Mucosa of rectum (tissue), 2 donors: ENCODE data around the gene GEMIN7.

Experiments used
- H3K27ac ChIP-seq, 2 donors: one replicate each; pipeline ENCODE4 v1.7.0; 2013; ENCODE audit warnings: inconsistent platforms in 2 of 2, low read depth in 2 of 2, low read length in 2 of 2
- H3K27me3 ChIP-seq, 2 donors: one replicate each; pipeline ENCODE4 v1.7.0; 2013; ENCODE audit warnings: low read length in 2 of 2; ENCODE audit not compliant: control insufficient read depth in 2 of 2, insufficient read depth in 2 of 2
- H3K36me3 ChIP-seq, 2 donors: one replicate each; pipeline ENCODE4 v1.7.0; 2013; ENCODE audit warnings: low read length in 2 of 2; ENCODE audit not compliant: control insufficient read depth in 2 of 2, insufficient read depth in 2 of 2
- H3K4me1 ChIP-seq, 2 donors: one replicate each; pipeline ENCODE4 v1.7.0; 2013; ENCODE audit warnings: low read length in 2 of 2, mild to moderate bottlenecking in 1 of 2; ENCODE audit not compliant: control insufficient read depth in 2 of 2, insufficient read depth in 2 of 2
- H3K4me3 ChIP-seq, 2 donors: one replicate each; pipeline ENCODE4 v1.7.0; 2013; ENCODE audit warnings: low read length in 2 of 2
- H3K9ac ChIP-seq, 2 donors: one replicate each; pipeline ENCODE4 v1.7.0; 2013; ENCODE audit warnings: low read length in 2 of 2, low read depth in 1 of 2, mild to moderate bottlenecking in 1 of 2
- H3K9me3 ChIP-seq, 2 donors: one replicate each; pipeline ENCODE4 v1.7.0; 2013; ENCODE audit warnings: low read length in 2 of 2; ENCODE audit not compliant: control insufficient read depth in 2 of 2
- donor health status: healthy.
- donor health status: Normal muscosa, but diverticular disease.

The GEMIN7 gene

GRCh38 chr19:45045671-45046353, 33.2 kb upstream of the GEMIN7 start:
- Histone ChIP-seq H3K4me1 (peaks cover 10 to 16% of the 10 kb centered on the region in 2 donors), H3K27ac (peak overlapping the region; percentile 24 to 56), H3K27me3 (no peaks in the 10 kb centered on the region), H3K9ac (peak overlapping the region in 1 of 2 donors; percentile 1), H3K36me3 (peaks cover 20 to 54% of the 10 kb centered on the region in 2 donors), H3K4me3 (no peak overlapping the region), H3K9me3 (no peaks in the 10 kb centered on the region)

DNA sequence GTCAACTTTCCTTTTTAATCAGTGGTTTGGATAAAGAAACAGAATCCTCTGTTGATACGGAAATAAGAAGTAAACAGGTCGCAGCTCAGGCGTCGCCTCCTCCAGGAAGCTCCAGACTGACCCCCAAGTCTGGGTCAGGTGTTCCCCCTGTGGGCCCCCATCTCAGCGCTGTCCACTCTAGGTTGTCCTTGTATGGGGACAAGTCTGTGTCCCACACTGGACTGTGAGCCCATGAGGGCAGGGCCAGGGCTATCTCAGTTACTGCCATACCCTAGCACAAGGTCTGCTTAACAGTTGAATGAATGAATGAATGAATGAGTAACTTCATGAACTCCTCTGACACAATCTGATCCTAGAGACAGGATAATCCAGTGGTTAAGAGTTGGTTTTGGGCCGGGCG, 32.7 kb upstream of the GEMIN7 start:
- no peak overlapping the region for H3K4me3 ChIP-seq
- H3K4me1 ChIP-seq = peaks cover 15 to 16% of the 10 kb centered on the region in 2 donors
- peaks cover 17 to 51% of the 10 kb centered on the region in 2 donors for H3K36me3 ChIP-seq
- H3K27ac ChIP-seq = peak overlapping the region; percentile 24 to 56
- no peaks in the 10 kb centered on the region for H3K27me3 ChIP-seq
- no peaks in the 10 kb centered on the region for H3K9me3 ChIP-seq
- peak overlapping the region in 1 of 2 donors; percentile 1 for H3K9ac ChIP-seq

DNA sequence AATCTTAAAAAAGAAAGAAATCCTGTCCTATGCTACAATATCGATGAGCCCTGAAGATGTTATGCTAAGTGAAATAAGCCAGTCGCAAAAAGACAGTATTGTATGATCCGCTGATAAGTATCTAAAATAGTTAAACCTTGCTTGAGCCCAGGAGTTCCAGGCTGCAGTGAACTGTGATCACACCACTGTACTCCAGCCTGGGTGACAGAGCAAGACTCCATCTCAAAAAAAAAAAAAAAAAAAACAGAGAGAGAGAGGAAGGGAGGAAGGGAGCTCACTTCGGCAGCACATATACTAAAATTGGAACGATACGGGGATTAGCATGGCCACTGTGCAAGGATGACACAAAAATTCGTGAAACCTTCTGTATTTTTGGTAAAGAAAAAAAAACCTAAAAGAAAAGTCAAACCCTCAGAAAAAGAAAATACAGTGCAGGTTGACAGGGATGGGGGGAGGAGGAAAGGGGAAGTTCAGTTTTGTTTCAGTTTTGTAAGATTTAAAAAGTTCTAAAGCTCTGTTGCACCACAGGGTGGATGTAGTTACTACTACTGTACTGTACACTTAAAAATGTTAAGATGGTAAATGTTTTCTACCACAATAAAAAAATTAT, 31.8 kb upstream of the GEMIN7 start:
- Histone ChIP-seq H3K9me3 (no peaks in the 10 kb centered on the region), H3K27me3 (no peaks in the 10 kb centered on the region), H3K4me1 (peaks cover 13 to 24% of the 10 kb centered on the region in 2 donors), H3K9ac (no peak overlapping the region), H3K36me3 (peaks cover 8 to 47% of the 10 kb centered on the region in 2 donors), H3K27ac (peak overlapping the region in 1 of 2 donors; percentile 16), H3K4me3 (no peak overlapping the region)

DNA sequence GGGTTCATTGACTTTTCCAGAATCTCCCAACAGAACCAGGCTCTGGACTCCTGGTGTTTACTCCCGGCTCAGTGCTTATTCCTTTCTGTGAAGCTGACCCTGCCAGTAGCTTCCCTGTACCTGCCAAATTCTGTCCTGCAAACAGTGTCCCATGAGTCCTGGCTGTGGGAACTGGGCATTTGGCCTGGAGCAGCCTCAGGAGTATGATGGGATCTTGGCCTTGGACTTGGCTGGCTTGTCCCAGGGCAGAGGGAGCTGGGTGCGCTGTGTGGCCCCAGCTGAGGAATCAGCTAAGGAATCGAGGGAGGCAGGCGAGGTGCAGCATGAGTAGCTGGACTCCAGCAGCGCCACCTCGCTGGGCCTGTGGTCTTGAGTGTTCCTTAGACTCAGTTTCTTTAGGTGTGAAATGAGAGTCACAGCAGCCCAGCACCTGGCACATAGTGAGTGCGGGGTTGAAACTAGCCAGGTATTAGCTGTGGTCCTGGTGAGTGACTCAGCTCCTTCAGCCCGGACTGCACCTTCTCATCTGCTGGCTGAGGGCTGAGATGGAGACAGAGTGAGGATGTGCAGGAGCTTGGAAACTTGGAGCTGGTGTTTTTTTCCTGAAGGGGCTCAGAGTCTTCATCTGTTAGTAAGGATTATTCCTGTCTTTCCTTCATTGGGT, 29.9 kb upstream of the GEMIN7 start:
- peaks cover 19 to 29% of the 10 kb centered on the region in 2 donors for H3K4me1 ChIP-seq
- no peaks in the 10 kb centered on the region for H3K27me3 ChIP-seq
- no peak overlapping the region for H3K4me3 ChIP-seq
- H3K36me3 ChIP-seq = peaks cover 14 to 46% of the 10 kb centered on the region in 2 donors
- H3K9ac ChIP-seq = no peak overlapping the region
- no peak overlapping the region for H3K27ac ChIP-seq
- no peaks in the 10 kb centered on the region for H3K9me3 ChIP-seq

DNA sequence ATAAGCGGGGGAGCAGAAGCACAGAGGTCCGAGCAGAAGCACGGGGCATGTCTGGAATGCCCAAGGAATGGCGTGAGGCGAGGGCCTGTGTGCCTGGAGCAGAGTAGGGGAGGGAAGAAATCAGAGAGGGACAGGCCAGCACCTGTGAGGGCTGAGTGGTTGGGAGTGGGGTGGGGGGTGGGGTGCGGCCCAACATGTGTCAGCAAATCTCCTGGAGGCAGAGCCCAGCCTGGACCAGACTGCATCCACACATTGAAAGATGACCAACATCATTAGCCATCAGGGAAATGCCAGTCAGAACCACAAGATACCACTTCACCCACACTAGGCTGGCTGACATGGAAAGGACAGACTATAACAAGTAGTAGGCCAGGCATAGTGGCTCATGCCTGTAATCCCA, 29.0 kb upstream of the GEMIN7 start:
- H3K9me3 ChIP-seq = no peaks in the 10 kb centered on the region
- H3K9ac ChIP-seq = no peak overlapping the region
- peaks cover 16 to 46% of the 10 kb centered on the region in 2 donors for H3K36me3 ChIP-seq
- no peak overlapping the region for H3K4me3 ChIP-seq
- H3K27ac ChIP-seq = no peak overlapping the region
- peaks cover 19 to 29% of the 10 kb centered on the region in 2 donors for H3K4me1 ChIP-seq
- H3K27me3 ChIP-seq = no peaks in the 10 kb centered on the region

DNA sequence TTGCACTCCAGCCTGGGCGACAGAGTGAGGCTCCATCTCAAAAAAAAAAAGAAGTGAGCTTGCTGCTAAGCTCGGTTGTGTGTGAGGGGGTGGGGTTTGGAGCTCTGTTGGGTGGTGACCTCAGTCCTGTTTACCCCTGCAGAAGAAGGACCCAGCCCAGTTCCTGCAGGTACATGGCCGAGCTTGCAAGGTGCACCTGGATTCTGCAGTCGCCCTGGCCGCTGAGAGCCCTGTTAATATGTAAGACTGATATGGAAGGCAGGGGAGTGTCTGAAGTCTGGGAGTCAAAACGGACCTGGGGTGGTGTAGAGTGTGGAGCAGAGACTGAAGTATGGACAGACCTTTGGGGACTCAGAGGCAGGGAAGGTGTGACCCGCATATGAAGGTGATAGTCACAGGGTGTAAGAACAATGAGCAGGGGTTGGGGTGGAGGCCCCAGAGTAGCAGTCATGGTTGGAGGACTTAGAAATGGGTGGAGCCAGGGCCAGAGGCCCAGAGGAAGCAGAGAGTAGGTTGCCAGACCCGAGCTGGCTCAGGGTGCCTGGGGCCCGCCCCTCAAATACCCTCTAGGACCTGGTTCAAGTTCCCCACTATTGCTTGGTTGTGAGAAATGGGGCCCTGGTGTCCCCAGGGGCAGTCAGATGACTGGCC, 27.0 kb upstream of the GEMIN7 start:
- Histone ChIP-seq H3K4me3 (peak overlapping the region in 1 of 2 donors; percentile 31), H3K9me3 (no peaks in the 10 kb centered on the region), H3K9ac (peak overlapping the region; percentile 56 to 62), H3K4me1 (peaks cover 10 to 19% of the 10 kb centered on the region in 2 donors), H3K27ac (peak overlapping the region; percentile 67 to 84), H3K36me3 (peaks cover 31 to 51% of the 10 kb centered on the region in 2 donors), H3K27me3 (no peaks in the 10 kb centered on the region)

DNA sequence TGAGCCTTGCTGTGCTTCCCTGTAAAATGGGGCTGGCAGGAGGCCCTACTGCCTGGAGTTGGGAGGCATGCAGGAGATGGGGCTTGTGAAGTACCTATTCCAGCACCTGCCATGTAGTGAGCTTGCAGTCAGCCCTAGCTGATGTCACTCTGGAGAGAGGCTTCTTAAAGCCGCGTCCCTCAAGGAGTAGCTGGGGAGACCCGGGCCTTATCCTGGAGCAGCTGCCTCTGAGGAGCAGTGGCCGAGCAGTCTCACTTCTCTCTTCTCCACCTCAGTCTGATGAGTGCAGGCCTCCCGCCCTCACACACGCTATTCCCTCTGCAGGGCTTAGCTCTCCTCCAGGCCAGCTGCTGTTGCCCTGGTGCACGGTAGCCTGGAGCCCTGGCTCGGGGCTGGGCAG, 22.2 kb upstream of the GEMIN7 start:
- no peaks in the 10 kb centered on the region for H3K27me3 ChIP-seq
- no peak overlapping the region for H3K27ac ChIP-seq
- no peaks in the 10 kb centered on the region for H3K9me3 ChIP-seq
- H3K9ac ChIP-seq = no peak overlapping the region
- H3K4me3 ChIP-seq = no peak overlapping the region
- H3K4me1 ChIP-seq = peaks cover 8 to 10% of the 10 kb centered on the region in 2 donors
- peaks cover 66 to 89% of the 10 kb centered on the region in 2 donors for H3K36me3 ChIP-seq

- Histone ChIP-seq H3K27ac (no peak overlapping the region), H3K4me1 (peaks cover 4 to 5% of the 10 kb centered on the region in 2 donors), H3K27me3 (no peaks in the 10 kb centered on the region), H3K9ac (no peak overlapping the region), H3K9me3 (no peaks in the 10 kb centered on the region), H3K4me3 (no peak overlapping the region), H3K36me3 (peaks cover 70 to 86% of the 10 kb centered on the region in 2 donors)
Measured at GRCh38 chr19:45057444-45057843, 21.6 kb upstream of the GEMIN7 start.

DNA sequence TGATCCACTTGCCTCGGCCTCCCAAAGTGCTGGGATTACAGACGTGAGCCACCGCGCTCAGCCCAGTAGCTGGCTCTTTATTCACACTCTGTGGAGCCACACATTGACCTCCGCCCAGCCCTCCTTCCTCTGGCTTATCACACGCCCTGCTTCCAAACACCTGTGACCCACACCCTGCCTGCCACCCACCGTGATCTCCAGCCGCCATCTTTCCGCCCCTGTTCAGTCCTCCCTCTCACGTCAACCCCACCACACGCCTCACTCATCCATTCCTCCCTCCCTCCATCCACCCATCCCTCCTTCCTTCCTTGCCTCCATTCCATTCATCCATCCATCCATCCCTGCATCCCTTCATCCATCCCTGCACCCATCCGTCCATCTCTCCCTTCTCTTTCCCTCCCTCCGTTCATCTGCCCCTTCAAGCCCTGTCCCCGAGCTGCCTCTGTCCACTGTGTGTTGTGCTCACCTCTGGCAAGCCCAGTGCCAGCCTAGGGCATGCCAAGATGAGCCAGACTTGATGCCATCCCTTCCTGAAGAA, 20.4 kb upstream of the GEMIN7 start:
- H3K36me3 ChIP-seq = peaks cover 70 to 87% of the 10 kb centered on the region in 2 donors
- no peak overlapping the region for H3K27ac ChIP-seq
- no peaks in the 10 kb centered on the region for H3K9me3 ChIP-seq
- H3K9ac ChIP-seq = no peak overlapping the region
- no peaks in the 10 kb centered on the region for H3K27me3 ChIP-seq
- H3K4me3 ChIP-seq = no peak overlapping the region
- H3K4me1 ChIP-seq = no peaks in the 10 kb centered on the region
